ENCODE measurements around the gene NEK10. TPM values are rescaled to one million over a fixed set of nuclear protein-coding genes. Genes with fewer than 3 reads are reported as not detected.

The NEK10 gene
- total and polyA plus RNA-seq, 2 of the 13 experiments (the other 11 are each of a cell fraction or from before 2014, with no cell fraction given) = 2.8 to 14.2 TPM

DNA sequence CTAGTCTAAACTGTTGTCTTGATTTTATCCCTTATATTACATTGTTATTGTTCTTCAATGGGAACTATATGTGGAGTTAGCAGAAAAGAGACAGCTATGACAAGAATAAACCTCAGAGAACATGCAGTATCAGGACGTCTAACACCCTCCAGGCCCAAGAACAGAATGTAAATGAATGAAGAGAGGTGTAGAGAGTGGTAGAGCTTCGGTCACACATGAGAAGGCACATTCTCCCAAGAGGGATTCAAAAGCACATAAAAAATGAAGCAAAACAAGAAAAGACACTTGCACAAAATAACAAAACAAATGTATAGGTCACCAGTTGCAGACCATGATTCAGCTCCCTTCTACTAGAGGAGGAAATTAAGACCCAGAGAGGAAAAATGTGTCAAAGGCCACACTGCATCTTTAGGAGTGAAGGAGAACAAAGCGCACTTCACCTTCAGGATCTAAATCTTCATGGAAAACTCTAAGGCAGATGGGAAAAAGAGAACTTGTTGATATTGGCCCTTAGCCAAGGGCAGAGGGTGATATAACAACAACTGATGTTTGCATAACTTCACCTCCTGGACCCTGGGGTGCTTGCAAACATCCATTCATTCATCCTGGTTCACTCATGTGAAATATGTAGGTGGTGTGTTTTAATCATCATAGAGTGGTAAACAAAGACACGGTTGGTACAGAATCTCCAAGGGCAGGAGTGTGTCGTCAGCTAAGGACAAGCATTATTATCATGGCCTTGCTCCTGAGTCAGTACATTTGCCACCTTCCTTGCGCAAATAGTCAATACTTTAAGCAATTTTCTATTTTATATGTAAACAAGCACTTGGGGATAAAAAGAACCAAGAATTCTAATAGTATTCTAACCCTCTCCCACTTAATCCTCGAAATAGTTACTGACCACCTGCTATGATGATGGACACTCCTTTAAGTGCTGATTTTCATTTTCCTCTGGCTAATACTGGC is 8.8 kb downstream of the NEK10 start (continued):
- TF ChIP-seq ZHX2 (IDR thresholded peaks at IDR 0.05; ENCODE audit: low read depth) (no peak), ZHX2 (CRISPR knock-in tag; IDR thresholded peaks at IDR 0.05; ENCODE audit: borderline replicate concordance) (0 out of 2 replicates have a peak, but pooled peaks have one; percentile 67), GTF3A (CRISPR knock-in tag; conservative IDR thresholded peaks at IDR 0.05) (no peak), ZNF333 (CRISPR knock-in tag; IDR thresholded peaks at IDR 0.05; ENCODE audit: borderline replicate concordance) (no peak), CHCHD3 (CRISPR knock-in tag; IDR thresholded peaks at IDR 0.05) (no peak), ZNF703 (CRISPR knock-in tag; IDR thresholded peaks at IDR 0.05; ENCODE audit: borderline replicate concordance) (peak; percentile 95), ZNF674 (CRISPR knock-in tag; IDR thresholded peaks at IDR 0.05; ENCODE audit: low read depth) (no peak), ZKSCAN1 (IDR thresholded peaks at IDR 0.05; ENCODE audit: low read length) (peak; percentile 35; the same call in 1 of the 2 replicates), KLF16 (CRISPR knock-in tag; IDR thresholded peaks at IDR 0.05) (peak in 1 of 2 experiments; percentile 96; a peak in 2 of 4 replicates), CENPT (CRISPR knock-in tag; IDR thresholded peaks at IDR 0.05; ENCODE audit: low read depth) (no peak), SCMH1 (CRISPR knock-in tag; IDR thresholded peaks at IDR 0.05; ENCODE audit: borderline replicate concordance) (no peak), HCFC1 (IDR thresholded peaks at IDR 0.05; ENCODE audit: low read depth, low read length) (no peak), ZKSCAN8 (CRISPR knock-in tag; IDR thresholded peaks at IDR 0.05; ENCODE audit: borderline replicate concordance) (peak; percentile 95), KMT2B (CRISPR knock-in tag; IDR thresholded peaks at IDR 0.05) (peak; percentile 84), ZNF576 (CRISPR knock-in tag; IDR thresholded peaks at IDR 0.05) (no peak), PPARG (CRISPR knock-in tag; conservative IDR thresholded peaks at IDR 0.05) (peak; percentile 99), RELA (CRISPR knock-in tag; IDR thresholded peaks at IDR 0.05) (peak; percentile 62; the same call in 1 of the 2 replicates), ZNF12 (CRISPR knock-in tag; IDR thresholded peaks at IDR 0.05) (no peak), ZBTB10 (CRISPR knock-in tag; IDR thresholded peaks at IDR 0.05; ENCODE audit: borderline replicate concordance) (peak; percentile 96), ZNF709 (CRISPR knock-in tag; IDR thresholded peaks at IDR 0.05) (peak; percentile 57; the same call in 1 of the 2 replicates), HNRNPLL (IDR thresholded peaks at IDR 0.05; ENCODE audit: low read depth, low read length, poor library complexity, severe bottlenecking) (no peak)

All from HepG2 (cell line).